Right cardiac atrium (tissue), 5 donors: Measurements from ENCODE around the gene SURF4. TPM values are rescaled to one million over a fixed set of nuclear protein-coding genes. Genes with fewer than 3 reads are reported as not detected.

Experiments used
- ATAC-seq, 2 donors: fragments of 200-7000 bp; cut with Tn5 transposase; one replicate each; pipeline versions ENCODE4 v1.8.0 to v1.9.1; 2020; ENCODE audit warnings: moderate library complexity in 2 of 2, mild to moderate bottlenecking in 1 of 2
- DNase-seq, 3 donors: peaks; one replicate each; pipeline ENCODE4 v3.0.0-alpha.2; 2020
- H3K27ac ChIP-seq: one replicate; pipeline ENCODE4 v1.5.1; 2013; ENCODE audit warnings: mild to moderate bottlenecking, low read length, control low read depth, moderate library complexity
- H3K27me3 ChIP-seq: one replicate; pipeline ENCODE4 v1.6.1; 2013; ENCODE audit not compliant: control insufficient read depth, insufficient read depth
- H3K4me1 ChIP-seq: one replicate; pipeline ENCODE4 v1.6.1; 2013; ENCODE audit warnings: low read length; ENCODE audit not compliant: control insufficient read depth, insufficient read depth
- H3K4me3 ChIP-seq: one replicate; pipeline ENCODE4 v1.5.1; 2013; ENCODE audit warnings: low read length, control low read depth
- H3K9me3 ChIP-seq: one replicate; pipeline ENCODE4 v1.6.1; 2013; ENCODE audit warnings: low read length; ENCODE audit not compliant: control insufficient read depth
- WGBS: extraction: QIAGEN DNeasy Blood & Tissue Kit; methylation state at CpG from one replicate; pipeline ENCODE4 v1.1.7; 2013; 5-methylcytosine and 5-hydroxymethylcytosine counted together
- intact Hi-C, 4 donors: fragments of 100-400 bp; cut with DNase I; formaldehyde crosslinking; loops; one replicate each; pipeline versions ENCODE4 v1.11.0 to v1.14.0; 2022 to 2023
- polyA plus RNA-seq: library from polyadenylated mRNA; stranded (reverse); fragments of 200-250 nt; gene quantifications from one replicate; pipeline ENCODE4 v1.2.3, GENCODE V29; 2013
- total RNA-seq, 4 donors: library from RNA; stranded (reverse); fragmentation: NEBNext Ultra II Directional; extraction: Animal tissue kit (Norgen Biotek cat#: 25700); gene quantifications; one replicate each; pipeline ENCODE4 v1.2.1, GENCODE V29; 2021
- donor health status: healthy with polysubstance abuse.
- donor health status: DM: no; HTN: yes; CAD: no.
- donor health status: DM: no; HTN: no; CAD: no.
- donor health status: DM: no; HTN: yes; CAD: no; lungs with severe emphysema.
- donor health status: DM: yes; HTN: yes; CAD: no.

The SURF4 gene
- total and polyA plus RNA-seq, 5 donors, result 67.2 to 129 (median 90.4) TPM

- intact Hi-C loops, result loop anchor here in 2 of 4 donors (10.0 kb wide), 2 partner anchors 50 to 300 kb away; no protein-coding TSS in a partner anchor
- Histone ChIP-seq H3K4me1 (no peaks in the 10 kb centered on the region), H3K4me3 (no peak overlapping the region), H3K27ac (no peak overlapping the region), H3K27me3 (no peaks in the 10 kb centered on the region), H3K9me3 (no peaks in the 10 kb centered on the region)
- 65% methylated on average over 1 of the region's 1 CpG for WGBS
- DNase-seq (no peak), ATAC-seq (no peak)
Measured at GRCh38 chr9:133415170-133415569, 39.3 kb upstream of the SURF4 start.

DNA sequence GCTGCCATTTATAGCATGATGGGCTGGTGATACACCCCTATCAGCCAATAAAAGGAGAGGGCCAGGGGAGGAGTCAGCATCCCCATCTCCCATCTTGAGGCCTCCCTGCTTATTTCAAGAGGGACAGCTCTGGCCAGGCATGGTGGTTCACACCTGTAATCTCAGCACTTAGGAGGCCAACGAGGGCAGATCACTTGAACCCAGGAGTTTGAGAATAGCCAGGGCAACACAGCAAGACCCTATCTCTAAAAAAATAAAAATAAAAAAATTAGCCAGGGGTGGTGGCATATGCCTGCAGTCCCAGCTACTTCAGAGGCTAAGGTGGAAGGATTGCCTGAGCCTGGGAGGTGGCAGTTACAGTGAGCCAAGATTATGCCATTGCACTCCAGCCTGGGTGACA is 32.2 kb upstream of the SURF4 start:
- Histone ChIP-seq H3K27me3 (no peaks in the 10 kb centered on the region), H3K9me3 (no peaks in the 10 kb centered on the region), H3K27ac (no peak overlapping the region), H3K4me3 (no peak overlapping the region), H3K4me1 (no peaks in the 10 kb centered on the region)
- DNase-seq (no peak), ATAC-seq (no peak)
- intact Hi-C loops, result loop anchor here in 1 of 4 donors (5.0 kb wide), 1 partner anchor 79 kb away; no protein-coding TSS in a partner anchor
- WGBS, result 93% methylated on average over 1 of the region's 1 CpG

- Histone ChIP-seq H3K4me1 (no peaks in the 10 kb centered on the region), H3K27me3 (no peaks in the 10 kb centered on the region), H3K27ac (no peak overlapping the region), H3K9me3 (no peaks in the 10 kb centered on the region), H3K4me3 (no peak overlapping the region)
- 57% methylated on average over 24 of the region's 24 CpGs for WGBS
- ATAC-seq (peak; percentile 71 to 72), DNase-seq (peak; percentile 71 to 90 (median 87))
- intact Hi-C loops, result loop anchor here in 2 of 4 donors (2.0 to 5.0 kb wide), 2 partner anchors 80 to 81 kb away; no protein-coding TSS in a partner anchor
Measured at GRCh38 chr9:133406480-133407307, 30.8 kb upstream of the SURF4 start.

- no peak overlapping the region for H3K27ac ChIP-seq
- intact Hi-C loops, result loop anchor here in 3 of 4 donors (2.0 to 5.0 kb wide), 3 partner anchors 81 to 83 kb away; no protein-coding TSS in a partner anchor
- WGBS, result 59% methylated on average over 19 of the region's 19 CpGs
Measured at GRCh38 chr9:133405508-133406438, 29.9 kb upstream of the SURF4 start.

GRCh38 chr9:133404454-133405002 is 28.7 kb upstream of the SURF4 start:
- WGBS, result 83% methylated on average over 12 of the region's 12 CpGs
- Histone ChIP-seq H3K27me3 (no peaks in the 10 kb centered on the region), H3K27ac (no peak overlapping the region), H3K9me3 (no peaks in the 10 kb centered on the region), H3K4me3 (no peak overlapping the region), H3K4me1 (no peaks in the 10 kb centered on the region)
- ATAC-seq (no peak), DNase-seq (no peak)
- intact Hi-C loops, result loop anchor here in 2 of 4 donors (2.0 to 5.0 kb wide), 2 partner anchors 83 to 84 kb away; no protein-coding TSS in a partner anchor

More at GRCh38 chr9:133405508-133406438, 29.9 kb upstream of the SURF4 start:
- DNase-seq (peak in 2 of 3 donors; percentile 42 to 65), ATAC-seq (peak; percentile 30 to 74)
- no peak overlapping the region for H3K4me3 ChIP-seq
- no peaks in the 10 kb centered on the region for H3K4me1 ChIP-seq
- no peaks in the 10 kb centered on the region for H3K9me3 ChIP-seq
- H3K27me3 ChIP-seq, result no peaks in the 10 kb centered on the region

GRCh38 chr9:133403766-133404453 is 28.1 kb upstream of the SURF4 start:
- H3K27ac ChIP-seq, result no peak overlapping the region
- no peaks in the 10 kb centered on the region for H3K4me1 ChIP-seq
- DNase-seq (no peak), ATAC-seq (no peak)
- H3K9me3 ChIP-seq, result no peaks in the 10 kb centered on the region
- no peaks in the 10 kb centered on the region for H3K27me3 ChIP-seq
- WGBS, result 82% methylated on average over 16 of the region's 16 CpGs
- intact Hi-C loops, result loop anchor here in 1 of 4 donors (2.0 kb wide), 1 partner anchor 85 kb away; no protein-coding TSS in a partner anchor
- H3K4me3 ChIP-seq, result no peak overlapping the region

GRCh38 chr9:133402689-133403088 is 26.8 kb upstream of the SURF4 start:
- ATAC-seq, result no peak
- Histone ChIP-seq H3K4me1 (no peaks in the 10 kb centered on the region), H3K27me3 (no peaks in the 10 kb centered on the region), H3K4me3 (no peak overlapping the region), H3K9me3 (no peaks in the 10 kb centered on the region), H3K27ac (no peak overlapping the region)
- 73% methylated on average over 7 of the region's 7 CpGs for WGBS
- DNase-seq, result no peak
- intact Hi-C loops, result no loop called here

GRCh38 chr9:133401588-133401987 is 25.7 kb upstream of the SURF4 start:
- Histone ChIP-seq H3K4me1 (no peaks in the 10 kb centered on the region), H3K27ac (no peak overlapping the region), H3K9me3 (no peaks in the 10 kb centered on the region), H3K27me3 (no peaks in the 10 kb centered on the region), H3K4me3 (no peak overlapping the region)
- ATAC-seq (no peak), DNase-seq (no peak)
- intact Hi-C loops, result no loop called here
- WGBS, result 85% methylated on average over 6 of the region's 6 CpGs

- WGBS, result 89% methylated on average over 12 of the region's 12 CpGs
- H3K27me3 ChIP-seq, result no peaks in the 10 kb centered on the region
- no peak overlapping the region for H3K27ac ChIP-seq
- H3K4me3 ChIP-seq, result no peak overlapping the region
- H3K9me3 ChIP-seq, result no peaks in the 10 kb centered on the region
- ATAC-seq, result no peak
- no peaks in the 10 kb centered on the region for H3K4me1 ChIP-seq
- DNase-seq, result no peak
- intact Hi-C loops, result no loop called here
Measured at GRCh38 chr9:133400292-133400691, 24.4 kb upstream of the SURF4 start.

DNA sequence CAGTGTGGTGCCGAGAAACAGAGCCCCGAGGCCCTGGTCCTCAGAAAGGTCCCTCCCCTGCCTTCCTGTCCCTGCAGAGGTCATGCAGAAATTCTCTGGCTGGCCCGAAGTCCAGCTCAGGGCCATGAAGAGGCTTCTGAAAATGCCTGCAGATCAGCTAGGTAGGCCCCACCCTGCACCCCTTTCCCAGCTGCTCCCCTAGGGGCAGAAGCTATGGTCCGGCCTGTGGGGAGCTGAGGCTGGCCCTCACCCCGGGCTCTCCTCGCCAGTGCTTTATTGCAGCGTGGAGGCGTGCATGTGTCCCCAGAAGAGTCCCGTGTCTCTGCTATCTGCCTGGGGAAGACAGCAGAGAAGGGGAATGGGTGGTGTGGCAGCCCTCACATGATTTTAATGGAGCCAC is 22.0 kb upstream of the SURF4 start:
- 60% methylated on average over 9 of the region's 9 CpGs for WGBS
- intact Hi-C loops, result no loop called here
- no peaks in the 10 kb centered on the region for H3K27me3 ChIP-seq
- no peak overlapping the region for H3K4me3 ChIP-seq
- no peak for DNase-seq
- ATAC-seq, result no peak
- no peak overlapping the region for H3K27ac ChIP-seq
- H3K4me1 ChIP-seq, result no peaks in the 10 kb centered on the region
- H3K9me3 ChIP-seq, result no peaks in the 10 kb centered on the region
